ENCODE results near the gene OSBPL7. TPM values are rescaled to one million over a fixed set of nuclear protein-coding genes. Genes with fewer than 3 reads are reported as not detected.
A peak's percentile ranks its signal among the peaks of the same experiment; 100 is the strongest.

Gene OSBPL7
- total RNA-seq, 2 donors from 2014 or later, result 18.2 to 42.2 TPM

DNA sequence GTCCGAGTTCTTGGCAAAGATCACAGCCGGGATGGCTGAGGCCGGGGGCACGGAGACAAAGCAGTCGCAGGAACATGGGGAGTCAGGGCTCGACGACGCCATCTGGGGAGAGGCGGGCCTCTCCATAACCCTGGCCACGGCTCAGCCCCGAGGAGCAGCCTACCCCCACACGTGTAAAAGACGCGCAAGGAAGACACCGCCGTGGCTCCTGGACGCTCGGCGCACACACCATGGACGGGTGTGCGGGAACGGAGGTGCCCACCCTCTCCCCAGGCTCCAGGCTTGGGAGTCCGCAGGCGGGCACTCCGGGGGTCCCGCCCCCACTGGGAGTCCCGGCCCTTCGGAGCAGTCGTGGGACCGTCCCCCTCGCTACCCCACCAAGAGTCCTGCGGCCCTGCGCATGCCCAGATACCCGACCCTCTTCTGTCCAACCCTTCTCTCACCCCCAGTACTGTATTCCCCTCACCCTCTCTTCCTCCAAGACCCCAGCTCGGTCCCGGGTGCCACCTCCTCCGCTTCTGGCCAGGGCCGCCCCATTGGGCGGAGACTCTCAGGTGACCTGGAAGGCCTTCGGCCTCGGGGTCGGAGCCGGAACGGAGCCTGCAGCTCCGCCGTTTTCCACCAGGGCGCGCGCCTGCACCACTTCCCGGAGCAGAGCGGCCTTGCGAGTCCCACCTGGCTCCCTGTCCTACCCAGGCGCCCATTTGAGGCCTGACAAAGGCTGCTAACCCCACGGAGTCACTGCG, 19.3 kb upstream of the OSBPL7 start, which contains the start of gene SCRN2:
Gene SCRN2, minus strand, starts transcription at position 532 of the 746 bp plus-strand sequence. Its CDS starts 430 bp downstream, at position 102.
- DNase-seq, result peak; percentile 91 to 94 (median 92)
- intact Hi-C loops (cut with DNase I), result no loop called here
- WGBS, 2 donors, result 0% methylated on average over 20 to 55 of the region's 55 CpGs

DNA sequence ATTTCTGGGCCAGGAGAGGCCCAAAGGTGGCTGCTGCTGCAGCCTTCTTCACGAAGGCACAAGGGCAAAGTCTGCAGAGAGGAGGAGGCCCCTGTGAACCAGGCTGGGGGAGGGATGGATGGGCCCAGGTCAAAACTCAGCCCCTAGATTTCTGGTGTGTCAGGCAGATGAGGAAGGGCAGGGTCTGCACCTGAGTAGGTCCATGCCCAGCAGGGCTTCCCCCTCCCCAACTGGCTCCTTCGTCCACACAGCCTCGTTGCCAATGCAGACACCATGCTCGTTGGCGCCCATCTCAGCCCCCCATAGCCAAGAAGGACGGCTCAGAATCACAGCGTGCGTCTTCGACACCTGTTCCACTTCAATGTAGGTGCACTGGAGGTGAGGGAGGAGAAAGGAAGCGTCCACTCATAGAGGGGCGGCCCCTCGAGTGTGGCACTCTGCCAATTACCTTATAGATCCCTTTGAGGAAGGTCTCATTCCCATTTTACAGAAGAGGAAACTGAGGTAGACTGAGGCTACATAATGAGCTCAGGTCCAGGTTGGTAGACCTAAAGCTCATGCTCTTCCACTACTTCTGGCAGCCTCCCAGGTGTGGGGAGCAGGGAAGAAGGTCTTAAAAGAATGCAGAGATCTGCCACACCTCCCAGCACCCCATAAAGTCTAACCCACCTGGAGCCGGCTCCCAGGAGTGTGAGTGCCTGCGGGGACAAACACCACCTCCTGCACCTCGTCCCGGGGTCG, 18.6 kb upstream of the OSBPL7 start:
- Histone ChIP-seq H3K27ac (peak overlapping the region in 1 of 4 donors; percentile 76), H3K9me3 (no peaks in the 10 kb centered on the region), H3K36me3 (replicated peaks in 1 of 2; ENCODE audit: insufficient read depth in 1 of 2, low read depth in 2 of 2) (peaks cover 0 to 2% of the 10 kb centered on the region in 2 donors), H3K27me3 (no peaks in the 10 kb centered on the region), H3K4me3 (peak overlapping the region; percentile 90 to 96), H3K4me1 (peaks cover 35% of the 10 kb centered on the region)
- no peak for TF ChIP-seq POLR2A (IDR thresholded peaks at IDR 0.05)
- TF ChIP-seq, protein P1, sequence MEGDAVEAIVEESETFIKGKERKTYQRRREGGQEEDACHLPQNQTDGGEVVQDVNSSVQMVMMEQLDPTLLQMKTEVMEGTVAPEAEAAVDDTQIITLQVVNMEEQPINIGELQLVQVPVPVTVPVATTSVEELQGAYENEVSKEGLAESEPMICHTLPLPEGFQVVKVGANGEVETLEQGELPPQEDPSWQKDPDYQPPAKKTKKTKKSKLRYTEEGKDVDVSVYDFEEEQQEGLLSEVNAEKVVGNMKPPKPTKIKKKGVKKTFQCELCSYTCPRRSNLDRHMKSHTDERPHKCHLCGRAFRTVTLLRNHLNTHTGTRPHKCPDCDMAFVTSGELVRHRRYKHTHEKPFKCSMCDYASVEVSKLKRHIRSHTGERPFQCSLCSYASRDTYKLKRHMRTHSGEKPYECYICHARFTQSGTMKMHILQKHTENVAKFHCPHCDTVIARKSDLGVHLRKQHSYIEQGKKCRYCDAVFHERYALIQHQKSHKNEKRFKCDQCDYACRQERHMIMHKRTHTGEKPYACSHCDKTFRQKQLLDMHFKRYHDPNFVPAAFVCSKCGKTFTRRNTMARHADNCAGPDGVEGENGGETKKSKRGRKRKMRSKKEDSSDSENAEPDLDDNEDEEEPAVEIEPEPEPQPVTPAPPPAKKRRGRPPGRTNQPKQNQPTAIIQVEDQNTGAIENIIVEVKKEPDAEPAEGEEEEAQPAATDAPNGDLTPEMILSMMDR (IDR thresholded peaks at IDR 0.05), result no peak
- ATAC-seq (no peak), DNase-seq (peak in 1 of 4 donors; percentile 35)
- intact Hi-C loops (cut with DNase I), result no loop called here
- 26 to 36% methylated on average over 12 to 17 of the region's 17 CpGs for WGBS, 2 donors

More for the DNA sequence above, 19.3 kb upstream of the OSBPL7 start, which contains the start of gene SCRN2:
- peak within 1 kb of the TSS; percentile 23 to 76 (median 60) for H3K27ac ChIP-seq
- peak; percentile 93 for ATAC-seq
- peaks cover 0 to 2% of the 10 kb centered on the region in 2 donors for H3K36me3 ChIP-seq (replicated peaks in 1 of 2; ENCODE audit: insufficient read depth in 1 of 2, low read depth in 2 of 2)
- peaks cover 35% of the 10 kb centered on the region for H3K4me1 ChIP-seq
- no peaks in the 10 kb centered on the region for H3K27me3 ChIP-seq
- H3K9me3 ChIP-seq, result no peaks in the 10 kb centered on the region
- H3K4me3 ChIP-seq, result peak within 1 kb of the TSS; percentile 90 to 96
- peak in 2 of 3 donors; percentile 44 to 53 for TF ChIP-seq POLR2A (IDR thresholded peaks at IDR 0.05)
- TF ChIP-seq, protein P1 (IDR thresholded peaks at IDR 0.05), result peak; percentile 91 to 99 (median 97)

DNA sequence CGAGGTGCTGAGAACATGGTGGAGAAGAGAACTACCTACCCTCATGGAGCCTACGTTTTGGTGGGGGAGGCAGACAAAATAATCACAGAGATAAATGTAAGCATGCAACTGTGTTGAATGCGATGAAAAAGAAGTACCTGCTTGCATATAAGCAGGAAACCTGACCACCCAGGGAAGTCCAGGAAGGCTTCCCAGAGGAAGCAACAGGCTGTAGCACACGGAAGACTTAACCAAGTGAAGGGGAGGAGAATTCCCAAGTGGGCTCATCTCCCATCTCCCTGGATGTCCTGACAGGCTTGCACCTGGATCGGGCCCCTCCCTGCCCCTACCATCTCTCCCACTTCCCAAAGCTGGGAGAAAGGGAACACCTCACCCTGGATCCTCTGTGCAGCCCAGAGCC, 17.5 kb upstream of the OSBPL7 start:
- H3K36me3 ChIP-seq (replicated peaks in 1 of 2; ENCODE audit: insufficient read depth in 1 of 2, low read depth in 2 of 2), result peaks cover 0 to 2% of the 10 kb centered on the region in 2 donors
- 83 to 88% methylated on average over 4 to 5 of the region's 5 CpGs for WGBS, 2 donors
- no peaks in the 10 kb centered on the region for H3K9me3 ChIP-seq
- DNase-seq, result no peak
- TF ChIP-seq POLR2A (IDR thresholded peaks at IDR 0.05), result no peak
- TF ChIP-seq, protein P1 (IDR thresholded peaks at IDR 0.05), result no peak
- no peak overlapping the region for H3K4me3 ChIP-seq
- ATAC-seq, result no peak
- intact Hi-C loops (cut with DNase I), result loop anchor here (10.0 kb wide), 1 partner anchor 176 kb away; no protein-coding TSS in a partner anchor
- peaks cover 35% of the 10 kb centered on the region for H3K4me1 ChIP-seq
- no peaks in the 10 kb centered on the region for H3K27me3 ChIP-seq
- no peak overlapping the region for H3K27ac ChIP-seq

DNA sequence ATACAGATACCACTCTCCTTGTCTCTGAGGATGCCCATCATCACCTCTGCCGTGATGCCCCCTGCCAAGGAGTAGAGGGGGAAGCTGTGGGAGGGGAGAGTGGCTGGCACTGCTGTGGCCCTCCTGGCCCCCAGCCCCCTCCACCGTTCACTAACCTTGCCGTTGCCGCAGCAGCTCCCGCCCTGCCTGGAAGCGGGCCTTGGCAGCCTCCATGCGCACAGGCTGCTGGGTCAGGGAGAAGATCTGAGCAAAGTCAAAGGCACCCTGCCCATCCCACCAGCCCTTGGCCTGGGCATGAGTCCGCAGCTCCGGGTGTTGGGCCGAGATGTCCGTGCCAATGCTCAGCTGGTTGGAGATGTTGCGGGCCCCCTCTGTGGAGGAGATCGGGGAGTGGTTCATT, 17.0 kb upstream of the OSBPL7 start:
- no peak for DNase-seq
- H3K9me3 ChIP-seq, result no peaks in the 10 kb centered on the region
- no peaks in the 10 kb centered on the region for H3K27me3 ChIP-seq
- no peak for ATAC-seq
- H3K36me3 ChIP-seq (replicated peaks in 1 of 2; ENCODE audit: insufficient read depth in 1 of 2, low read depth in 2 of 2), result peaks cover 0 to 2% of the 10 kb centered on the region in 2 donors
- intact Hi-C loops (cut with DNase I), result loop anchor here (10.0 kb wide), 1 partner anchor 176 kb away; no protein-coding TSS in a partner anchor
- no peak overlapping the region for H3K27ac ChIP-seq
- WGBS, 2 donors, result 87 to 90% methylated on average over 7 to 11 of the region's 13 CpGs
- TF ChIP-seq, protein P1 (IDR thresholded peaks at IDR 0.05), result no peak
- no peak for TF ChIP-seq POLR2A (IDR thresholded peaks at IDR 0.05)
- no peak overlapping the region for H3K4me3 ChIP-seq
- peaks cover 35% of the 10 kb centered on the region for H3K4me1 ChIP-seq

Measured in body of pancreas (tissue), 4 donors.